D721Med (cell line): ENCODE measurements around the gene HECW1.

Experiments
- DNase-seq: peaks from one replicate; pipeline ENCODE4 v3.0.0; 2011; ENCODE audit warnings: low spot score; ENCODE audit not compliant: insufficient read length
- FAIRE-seq: peaks from 2 replicates; lab custom pipeline; 2011; peaks lifted over from hg19 to GRCh38; lab: Jason Lieb, UNC
- TF ChIP-seq, protein P1 (sequence below): IDR thresholded peaks from 2 replicates; pipeline ENCODE4 v1.5.1; 2012; ENCODE audit warnings: mild to moderate bottlenecking, control low read depth; ENCODE audit not compliant: insufficient read depth; ENCODE audit errors: missing control alignments

The HECW1 gene

DNA sequence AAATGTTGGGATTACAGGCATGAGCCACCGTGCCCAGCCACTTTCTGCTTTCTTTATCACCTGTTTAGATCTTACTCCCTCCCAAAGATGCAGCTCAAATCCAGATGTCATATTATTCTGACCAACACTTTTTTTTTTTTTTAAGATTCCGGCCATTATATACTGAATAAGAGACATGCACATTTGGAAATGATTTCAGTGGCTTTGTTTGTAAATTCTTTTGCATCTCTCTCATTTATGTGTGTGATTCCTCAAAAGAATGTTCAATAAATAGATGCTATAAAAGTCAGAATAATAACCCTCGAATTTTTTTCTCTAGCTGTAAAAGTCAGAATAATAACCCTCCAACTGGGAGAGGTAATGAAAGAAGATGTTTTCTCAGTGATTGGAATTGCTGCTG, 25.4 kb downstream of the HECW1 start:
- TF ChIP-seq, protein P1, sequence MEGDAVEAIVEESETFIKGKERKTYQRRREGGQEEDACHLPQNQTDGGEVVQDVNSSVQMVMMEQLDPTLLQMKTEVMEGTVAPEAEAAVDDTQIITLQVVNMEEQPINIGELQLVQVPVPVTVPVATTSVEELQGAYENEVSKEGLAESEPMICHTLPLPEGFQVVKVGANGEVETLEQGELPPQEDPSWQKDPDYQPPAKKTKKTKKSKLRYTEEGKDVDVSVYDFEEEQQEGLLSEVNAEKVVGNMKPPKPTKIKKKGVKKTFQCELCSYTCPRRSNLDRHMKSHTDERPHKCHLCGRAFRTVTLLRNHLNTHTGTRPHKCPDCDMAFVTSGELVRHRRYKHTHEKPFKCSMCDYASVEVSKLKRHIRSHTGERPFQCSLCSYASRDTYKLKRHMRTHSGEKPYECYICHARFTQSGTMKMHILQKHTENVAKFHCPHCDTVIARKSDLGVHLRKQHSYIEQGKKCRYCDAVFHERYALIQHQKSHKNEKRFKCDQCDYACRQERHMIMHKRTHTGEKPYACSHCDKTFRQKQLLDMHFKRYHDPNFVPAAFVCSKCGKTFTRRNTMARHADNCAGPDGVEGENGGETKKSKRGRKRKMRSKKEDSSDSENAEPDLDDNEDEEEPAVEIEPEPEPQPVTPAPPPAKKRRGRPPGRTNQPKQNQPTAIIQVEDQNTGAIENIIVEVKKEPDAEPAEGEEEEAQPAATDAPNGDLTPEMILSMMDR: no peak
- DNase-seq (no peak), FAIRE-seq (no peak)

DNA sequence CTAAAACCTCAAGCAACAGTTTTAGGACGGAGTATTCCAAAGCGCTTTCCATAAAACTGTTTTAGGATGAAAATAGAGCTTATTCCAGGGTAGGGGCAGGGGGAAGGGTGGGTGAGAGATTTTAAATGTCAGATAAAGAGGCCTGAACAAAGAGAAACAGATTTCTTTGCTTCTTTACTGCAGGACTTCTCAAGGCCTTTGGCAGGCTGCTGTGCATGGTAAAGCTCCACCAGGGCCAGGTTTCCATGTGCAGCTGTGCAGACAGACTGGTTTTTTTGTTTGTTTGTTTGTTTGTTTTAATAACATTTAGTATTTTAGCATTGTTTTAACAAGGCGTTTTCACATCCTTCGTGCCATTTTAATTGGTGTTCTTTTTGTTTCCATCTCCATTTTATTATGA, 26.3 kb downstream of the HECW1 start:
- FAIRE-seq (no peak), DNase-seq (no peak)
- TF ChIP-seq, protein P1: no peak

DNA sequence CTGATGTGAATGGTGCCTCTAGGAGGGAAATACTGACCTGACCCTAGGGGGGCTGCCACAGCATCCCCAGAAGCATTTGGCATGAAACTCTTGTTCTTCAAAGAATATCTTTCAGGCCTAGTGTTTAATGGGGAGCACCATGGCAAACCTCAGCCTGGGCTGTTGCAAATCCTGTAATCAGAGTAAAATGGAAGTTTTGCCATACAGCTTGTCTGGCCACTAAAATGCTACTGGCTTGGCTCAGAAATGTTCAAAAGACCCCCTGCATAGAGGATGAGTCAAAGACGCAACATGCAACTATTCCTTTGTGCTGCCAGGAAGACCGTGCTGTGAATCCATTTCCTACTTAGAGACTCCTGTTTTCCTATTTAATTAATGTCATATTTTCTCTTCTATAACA, 26.7 kb downstream of the HECW1 start:
- no peak for DNase-seq
- FAIRE-seq: no peak
- TF ChIP-seq, protein P1: no peak

DNA sequence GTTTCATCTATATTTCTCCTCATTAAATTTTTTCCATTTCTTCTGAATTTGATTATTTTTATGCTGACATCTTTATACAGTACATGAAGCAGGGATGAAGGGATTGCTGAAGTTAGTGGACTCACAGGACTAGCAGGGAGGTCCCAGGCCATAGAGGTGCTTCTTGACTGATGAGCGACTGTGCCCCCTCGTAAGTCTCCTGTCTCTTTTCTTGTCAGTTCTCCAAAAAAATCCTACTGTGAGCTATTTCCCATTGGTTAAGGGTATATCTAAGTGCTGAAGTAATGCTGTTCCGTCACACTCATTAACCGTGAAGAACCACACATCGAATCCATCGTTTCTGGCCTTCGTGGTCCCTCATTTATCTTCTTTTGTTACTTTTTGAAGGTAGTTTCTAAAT, 27.7 kb downstream of the HECW1 start:
- TF ChIP-seq, protein P1: no peak
- no peak for FAIRE-seq

DNA sequence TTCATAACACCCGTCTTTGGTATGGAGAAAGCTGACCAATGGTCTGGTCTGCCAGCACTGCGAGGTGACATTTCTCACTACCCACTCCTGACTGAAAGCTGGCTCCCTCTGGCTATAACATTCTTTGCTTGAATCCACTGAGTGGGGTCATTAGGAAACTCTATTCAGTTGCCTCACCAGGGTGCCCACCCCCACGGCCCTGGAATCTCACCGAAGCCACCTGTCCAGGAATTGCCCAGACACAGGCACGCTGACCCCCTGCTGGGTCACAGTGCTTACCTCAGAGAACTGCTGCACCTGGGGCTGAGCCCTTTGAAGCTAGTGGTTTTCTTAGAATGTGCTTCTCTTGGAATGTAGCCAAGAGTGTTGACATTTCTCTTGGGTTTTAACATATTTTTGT, 28.6 kb downstream of the HECW1 start:
- FAIRE-seq: no peak
- TF ChIP-seq, protein P1: no peak
- no peak for DNase-seq

More for the DNA sequence above, 27.7 kb downstream of the HECW1 start:
- no peak for DNase-seq

DNA sequence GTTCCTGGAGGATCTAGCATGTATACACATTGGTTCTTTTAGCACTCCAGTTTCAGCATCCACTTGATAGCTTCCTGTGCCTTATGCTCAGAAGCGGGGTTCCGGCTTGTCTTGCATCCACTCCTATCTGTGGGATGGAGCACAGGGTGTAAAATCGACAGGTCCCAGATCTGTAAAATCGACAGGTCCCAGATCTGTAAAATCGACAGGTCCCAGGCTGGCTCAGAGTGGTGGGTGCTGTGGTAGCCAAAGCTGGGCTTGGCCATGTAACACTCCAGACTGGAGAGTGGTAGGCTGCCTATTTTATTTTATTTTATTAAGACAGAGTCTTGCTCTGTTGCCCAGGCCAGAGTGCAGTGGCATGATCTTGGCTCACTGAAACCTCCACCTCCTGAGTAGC, 30.3 kb downstream of the HECW1 start:
- FAIRE-seq: no peak
- TF ChIP-seq, protein P1: no peak
- DNase-seq: no peak

DNA sequence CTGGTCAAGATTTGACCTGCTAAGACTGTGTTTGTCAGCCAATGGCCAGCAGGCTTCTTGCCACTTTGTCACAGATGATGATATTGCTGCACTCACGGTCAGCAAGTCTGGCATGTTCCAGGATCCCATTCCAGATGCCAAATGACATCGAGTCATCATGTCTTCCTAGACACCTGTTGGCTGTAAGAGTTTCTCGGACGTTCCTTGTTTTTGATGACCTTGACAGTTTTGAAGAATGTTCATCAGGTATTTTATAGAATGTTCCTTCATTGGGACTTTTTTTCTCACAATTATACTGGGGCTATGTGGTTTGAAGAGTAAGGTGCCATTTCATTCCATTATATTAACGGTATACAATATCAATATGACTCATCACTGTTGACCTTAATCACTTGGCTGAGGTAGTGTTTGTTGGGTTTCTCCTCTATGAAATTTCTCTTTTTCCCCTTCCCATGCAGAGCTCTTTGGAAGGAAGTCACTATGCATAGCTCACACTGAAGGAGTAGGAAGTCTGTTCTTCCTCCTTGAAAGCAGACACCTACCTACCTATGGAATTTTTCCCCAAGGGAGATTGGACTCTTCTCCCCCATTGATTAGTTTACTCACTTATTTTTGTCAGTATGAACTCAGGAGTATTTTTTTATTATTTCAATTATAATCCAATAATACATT, 31.6 kb downstream of the HECW1 start:
- TF ChIP-seq, protein P1: no peak
- no peak for FAIRE-seq
- DNase-seq: no peak
